Adrenal gland (tissue), 5 donors: ENCODE data around the gene BGLAP.

Source experiments
- CTCF ChIP-seq, 6 experiments: fragments of 450-650 bp in 4 of 6; fragments of 200-600 bp in 2 of 6; sonication (generic) in 1 of 6; IDR thresholded peaks; 1 replicate in 5 of 6; 2 replicates in 1 of 6; pipeline versions ENCODE4 v1.5.1 to v1.8.0; 2016 to 2021; ENCODE audit warnings: antibody characterized with exemption in 6 of 6, mild to moderate bottlenecking in 2 of 6, moderate library complexity in 1 of 6
- POLR2A ChIP-seq, 2 donors: fragments of 450-650 bp; IDR thresholded peaks; one replicate each; pipeline ENCODE4 v1.6.1; 2017; ENCODE audit warnings: antibody characterized with exemption in 2 of 2, mild to moderate bottlenecking in 2 of 2, moderate library complexity in 1 of 2
- donor health status: DM: no; HTN: no; CAD: no.

GRCh38 chr1:156221986-156222692, 19.8 kb upstream of the BGLAP start:
- TF ChIP-seq CTCF (IDR thresholded peaks at IDR 0.05) (no peak), POLR2A (IDR thresholded peaks at IDR 0.05) (no peak)
